ENCODE results near the gene PARP8.
"Not testable (repeated sequence)": the region's sequence is repeated elsewhere in the genome, so short reads cannot be mapped to it uniquely, and the experiment has no call there.

PARP8 gene

GRCh38 chr5:50727845-50728244, 61.4 kb downstream of the PARP8 start:
- DNase-seq = no peak

DNA sequence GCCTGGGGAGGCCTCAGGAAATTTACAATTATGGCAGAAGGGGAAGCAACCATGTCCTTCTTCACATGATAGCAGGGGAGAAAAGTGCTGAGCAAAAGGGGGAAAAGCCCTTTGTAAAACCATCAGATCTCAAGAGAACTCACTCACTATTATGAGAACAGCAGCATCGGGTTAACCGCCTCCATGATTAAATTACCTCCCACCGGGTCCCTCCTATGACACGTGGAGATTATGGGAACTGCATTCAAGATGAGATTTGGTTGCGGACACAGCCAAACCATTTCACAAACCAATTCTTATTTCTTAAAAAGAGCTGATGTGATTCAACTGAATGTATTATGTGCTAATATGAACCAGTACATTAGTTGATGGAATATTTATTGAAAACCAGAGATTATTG, 63.9 kb downstream of the PARP8 start:
- DNase-seq = no peak

DNA sequence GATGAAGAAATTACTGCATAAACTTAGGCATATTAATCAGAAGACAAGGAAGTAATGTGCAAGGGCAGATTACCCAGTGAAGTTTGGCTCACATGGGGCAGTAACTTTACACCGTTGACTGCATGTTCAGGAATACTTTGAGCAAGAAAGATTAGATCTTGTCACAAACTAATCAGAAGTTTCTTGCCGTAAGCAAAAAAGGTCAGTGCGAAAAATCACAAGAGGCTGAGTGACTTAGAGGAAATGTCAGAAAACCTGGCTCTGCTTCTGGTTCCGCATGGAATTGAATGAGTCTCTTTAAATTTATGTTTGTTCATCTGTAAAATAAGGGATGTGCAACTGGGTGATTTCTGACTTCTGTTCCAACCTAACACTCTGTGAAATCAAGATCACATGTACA, 64.4 kb downstream of the PARP8 start:
- DNase-seq = no peak

DNA sequence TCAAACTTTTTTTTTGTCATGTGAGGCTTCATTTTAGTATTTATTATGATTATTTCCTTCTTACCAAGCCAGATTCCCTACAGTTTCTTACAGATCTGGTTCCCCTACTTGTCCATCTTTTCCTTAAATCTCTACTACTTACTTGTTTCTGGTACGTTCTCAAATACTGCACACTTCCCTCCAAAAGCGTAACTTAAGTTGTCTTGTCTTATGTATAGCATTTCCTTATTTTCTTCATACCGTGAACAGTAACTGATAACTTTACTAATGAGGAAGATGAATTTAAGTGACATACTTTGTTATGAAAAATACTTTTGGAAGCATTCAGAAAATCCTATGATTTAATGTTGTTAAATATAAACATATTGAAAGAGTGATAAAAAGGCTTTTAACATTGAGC, 67.3 kb downstream of the PARP8 start:
- DNase-seq = no peak

DNA sequence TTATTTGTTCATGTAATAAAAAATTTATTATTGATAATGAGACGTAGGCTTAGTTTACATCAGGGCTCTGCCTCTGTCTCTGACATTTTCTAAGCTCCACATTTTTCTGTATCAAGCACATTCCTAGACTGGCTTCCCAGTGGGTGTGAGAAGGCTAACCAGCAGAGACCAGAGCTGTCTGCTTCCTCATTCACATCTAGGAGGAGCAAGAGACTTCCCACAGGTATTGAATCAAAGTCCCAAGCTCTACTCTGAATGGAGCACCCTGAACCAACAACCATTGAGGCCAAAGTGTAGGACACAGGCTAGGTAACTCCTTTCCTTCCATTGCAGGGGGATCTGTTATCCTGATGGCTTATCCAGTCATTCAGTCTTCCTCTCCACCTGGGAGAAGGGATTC, 72.4 kb downstream of the PARP8 start:
- no peak for DNase-seq

- no peak for DNase-seq
Observed at GRCh38 chr5:50740832-50741231, 74.4 kb downstream of the PARP8 start.

- DNase-seq = no peak
Observed at GRCh38 chr5:50744776-50745175, 78.3 kb downstream of the PARP8 start.

- no peak for DNase-seq
Observed at GRCh38 chr5:50745221-50745910, 78.9 kb downstream of the PARP8 start.

- no peak for DNase-seq
Observed at GRCh38 chr5:50749181-50749580, 82.7 kb downstream of the PARP8 start.

- no peak for DNase-seq
Observed at GRCh38 chr5:50749873-50750272, 83.4 kb downstream of the PARP8 start.

DNA sequence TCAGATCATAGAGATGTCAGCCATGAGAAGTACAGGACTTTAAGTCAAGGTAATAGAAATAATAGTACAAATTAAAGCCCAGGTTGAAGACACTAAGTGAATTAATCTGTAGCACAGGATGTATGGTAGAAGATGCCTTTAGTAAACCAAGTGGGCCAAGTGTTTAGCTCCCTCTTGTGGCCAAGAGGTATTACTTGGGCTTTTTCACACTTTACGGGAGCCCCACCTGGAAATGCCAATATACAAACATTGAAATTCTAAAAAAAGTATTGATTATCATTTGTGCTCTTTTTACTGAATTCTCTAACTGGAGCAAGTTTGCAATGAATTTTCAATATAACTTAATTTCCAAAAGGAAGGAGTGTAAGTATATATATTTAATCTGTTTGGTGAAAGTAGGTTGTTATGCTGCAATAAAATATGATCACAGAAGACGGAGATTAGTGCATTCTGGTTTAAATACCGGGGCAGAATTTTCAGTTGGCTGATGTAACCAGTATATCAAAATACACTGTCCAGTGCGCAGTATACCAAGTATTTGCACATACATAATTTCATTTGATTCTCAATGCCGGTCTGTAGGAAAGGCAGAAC, 84.7 kb downstream of the PARP8 start:
- DNase-seq = peak in 1 of 2 donors; percentile 28

GRCh38 chr5:50752800-50753199, 86.4 kb downstream of the PARP8 start:
- DNase-seq = no peak

GRCh38 chr5:50759526-50760270, 93.3 kb downstream of the PARP8 start:
- DNase-seq = no peak

- DNase-seq = no peak
Observed at GRCh38 chr5:50763351-50763750, 96.9 kb downstream of the PARP8 start.

DNA sequence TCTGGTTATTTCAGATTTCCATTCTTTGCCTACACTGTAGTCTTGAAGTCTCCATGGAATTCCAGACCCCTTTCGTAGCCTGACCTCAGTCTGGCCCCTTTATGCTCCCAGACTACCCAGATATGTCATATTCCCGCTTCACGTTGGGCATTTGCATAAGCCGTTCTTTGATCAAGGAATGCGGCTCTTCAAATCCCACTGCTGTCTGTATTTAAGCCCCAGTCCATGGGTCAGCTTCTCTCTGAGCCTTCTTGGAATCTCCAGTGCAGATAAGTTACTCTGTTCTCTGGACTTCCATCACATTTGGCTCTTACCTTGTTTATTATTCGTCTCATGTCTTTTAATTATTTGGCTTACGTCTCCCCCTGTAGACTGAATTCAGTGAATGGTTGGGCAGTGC, 97.4 kb downstream of the PARP8 start:
- DNase-seq = no peak

- DNase-seq = no peak
Observed at GRCh38 chr5:50766042-50766441, 99.6 kb downstream of the PARP8 start.

GRCh38 chr5:50766462-50766861, 100.0 kb downstream of the PARP8 start:
- DNase-seq = no peak

DNA sequence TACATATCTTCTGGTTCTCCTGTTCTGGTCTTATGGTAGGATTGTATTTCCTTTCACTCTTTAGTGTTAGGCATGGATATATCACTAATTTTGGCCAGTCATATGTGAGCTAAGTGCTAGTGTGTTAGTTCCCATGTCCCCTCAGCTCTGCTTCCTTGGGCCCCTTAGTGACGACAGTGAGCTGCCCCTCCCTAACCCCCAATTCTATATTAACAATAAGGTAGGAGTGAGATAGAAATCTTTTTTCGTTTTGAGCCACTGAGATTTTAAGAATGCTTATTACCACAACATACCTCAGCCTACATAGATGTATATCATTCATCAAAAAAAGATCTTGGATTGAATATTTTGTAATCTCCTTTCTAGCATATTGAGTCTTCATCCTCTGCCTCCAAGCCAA, 100.5 kb downstream of the PARP8 start:
- no peak for DNase-seq

GRCh38 chr5:50767588-50767987, 101.2 kb downstream of the PARP8 start:
- DNase-seq = no peak

- DNase-seq = no peak
Observed at GRCh38 chr5:50768634-50769033, 102.2 kb downstream of the PARP8 start.

DNA sequence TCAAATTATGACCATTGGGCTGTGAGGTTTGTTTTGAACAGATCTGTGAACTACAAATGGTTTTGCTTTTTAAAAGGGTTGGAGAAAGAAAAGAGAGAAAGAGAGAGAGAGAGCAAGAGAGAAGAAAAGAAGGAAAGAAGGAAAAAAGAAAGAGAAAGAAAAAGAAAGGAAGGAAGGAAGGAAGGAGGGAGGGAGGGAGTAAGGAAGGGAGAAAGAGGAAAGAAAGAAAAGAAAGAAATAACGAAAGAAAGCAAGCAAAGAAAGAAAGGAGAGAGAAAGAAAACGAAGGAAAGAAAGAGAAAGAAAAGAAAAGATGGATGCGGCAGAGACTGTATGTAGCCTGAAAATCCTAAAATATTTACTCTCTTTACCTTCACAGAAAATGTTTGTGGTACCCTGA, 104.0 kb downstream of the PARP8 start:
- no peak for DNase-seq

DNA sequence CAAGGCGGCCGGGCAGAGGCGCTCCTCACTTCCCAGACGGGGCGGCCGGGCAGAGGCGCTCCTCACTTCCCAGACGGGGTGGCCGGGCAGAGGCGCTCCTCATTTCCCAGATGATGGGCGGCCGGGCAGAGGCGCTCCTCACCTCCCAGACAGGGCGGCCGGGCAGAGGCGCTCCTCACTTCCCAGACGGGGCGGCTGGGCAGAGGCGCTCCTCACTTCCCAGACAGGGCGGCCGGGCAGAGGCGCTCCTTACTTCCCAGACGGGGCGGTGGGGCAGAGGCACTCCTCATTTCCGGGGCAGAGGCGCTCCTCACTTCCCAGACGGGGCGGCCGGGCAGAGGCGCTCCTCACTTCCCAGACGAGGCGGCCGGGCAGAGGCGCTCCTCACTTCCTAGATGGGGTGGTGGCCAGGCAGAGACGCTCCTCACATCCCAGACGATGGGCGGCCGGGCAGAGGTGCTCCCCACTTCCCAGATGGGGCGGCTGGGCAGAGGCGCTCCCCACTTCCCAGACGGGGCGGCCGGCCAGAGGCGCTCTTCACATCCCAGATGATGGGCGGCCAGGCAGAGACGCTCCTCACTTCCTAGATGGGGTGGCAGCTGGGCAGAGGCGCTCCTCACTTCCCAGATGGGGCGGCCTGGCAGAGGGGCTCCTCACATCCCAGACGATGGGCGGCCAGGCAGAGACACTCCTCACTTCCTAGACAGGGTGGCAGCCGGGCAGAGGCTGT, 108.2 kb downstream of the PARP8 start:
- DNase-seq = not testable (repeated sequence)

GRCh38 chr5:50786073-50786472, 119.6 kb downstream of the PARP8 start:
- no peak for DNase-seq

GRCh38 chr5:50791813-50792212, 125.4 kb downstream of the PARP8 start:
- DNase-seq = no peak

All from stimulated activated CD4-positive, alpha-beta T cell treated with anti-CD3 and anti-CD28 coated beads, Interleukin-2, amount 100 ng/mL, for 24 hours (primary cell).